ENCODE results near the gene BNIP5.

The BNIP5 gene

DNA sequence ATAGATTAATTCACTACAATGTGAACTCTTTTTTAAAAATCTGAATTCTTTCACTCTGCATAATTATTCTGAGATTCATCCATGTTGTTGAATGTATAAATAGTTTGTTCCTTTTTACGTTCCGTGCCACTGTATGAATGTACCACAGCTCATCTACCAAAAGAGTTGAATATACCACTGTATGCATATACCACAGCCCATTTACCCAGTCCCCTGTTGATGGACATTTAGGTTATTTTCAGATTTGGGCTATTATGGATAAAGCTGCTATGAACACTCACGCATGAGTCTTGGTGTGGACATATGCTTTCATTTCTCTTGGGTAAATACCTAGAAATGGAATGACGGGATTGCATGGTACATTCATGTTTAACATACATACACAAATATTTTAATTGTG lies 38.7 kb downstream of the BNIP5 start:
- TF ChIP-seq SNAI2 (CRISPR knock-in tag; IDR thresholded peaks at IDR 0.05), result no peak
- no peak for TF ChIP-seq TCF4 (CRISPR knock-in tag; IDR thresholded peaks at IDR 0.05; ENCODE audit: borderline replicate concordance)
- no peak for TF ChIP-seq POU6F1 (CRISPR knock-in tag; IDR thresholded peaks at IDR 0.05; ENCODE audit: borderline replicate concordance, low read depth)
- no peak for TF ChIP-seq GLIS3 (CRISPR knock-in tag; IDR thresholded peaks at IDR 0.05)
- TF ChIP-seq ZNF565 (CRISPR knock-in tag; conservative IDR thresholded peaks at IDR 0.05; ENCODE audit: low read depth), result no peak
- no peak for TF ChIP-seq PPARA (CRISPR knock-in tag; IDR thresholded peaks at IDR 0.05; ENCODE audit: borderline replicate concordance)
- TF ChIP-seq TOX (CRISPR knock-in tag; IDR thresholded peaks at IDR 0.05; ENCODE audit: borderline replicate concordance), result no peak
- TF ChIP-seq BACH2 (CRISPR knock-in tag; IDR thresholded peaks at IDR 0.05; ENCODE audit: borderline replicate concordance), result no peak
- no peak for TF ChIP-seq ISL1 (CRISPR knock-in tag; IDR thresholded peaks at IDR 0.05)
- TF ChIP-seq PATZ1 (CRISPR knock-in tag; IDR thresholded peaks at IDR 0.05; ENCODE audit: borderline replicate concordance), result no peak
- no peak for TF ChIP-seq ZC3H10 (CRISPR knock-in tag; IDR thresholded peaks at IDR 0.05)
- TF ChIP-seq CSDC2 (CRISPR knock-in tag; IDR thresholded peaks at IDR 0.05), result no peak
- TF ChIP-seq, protein P1, sequence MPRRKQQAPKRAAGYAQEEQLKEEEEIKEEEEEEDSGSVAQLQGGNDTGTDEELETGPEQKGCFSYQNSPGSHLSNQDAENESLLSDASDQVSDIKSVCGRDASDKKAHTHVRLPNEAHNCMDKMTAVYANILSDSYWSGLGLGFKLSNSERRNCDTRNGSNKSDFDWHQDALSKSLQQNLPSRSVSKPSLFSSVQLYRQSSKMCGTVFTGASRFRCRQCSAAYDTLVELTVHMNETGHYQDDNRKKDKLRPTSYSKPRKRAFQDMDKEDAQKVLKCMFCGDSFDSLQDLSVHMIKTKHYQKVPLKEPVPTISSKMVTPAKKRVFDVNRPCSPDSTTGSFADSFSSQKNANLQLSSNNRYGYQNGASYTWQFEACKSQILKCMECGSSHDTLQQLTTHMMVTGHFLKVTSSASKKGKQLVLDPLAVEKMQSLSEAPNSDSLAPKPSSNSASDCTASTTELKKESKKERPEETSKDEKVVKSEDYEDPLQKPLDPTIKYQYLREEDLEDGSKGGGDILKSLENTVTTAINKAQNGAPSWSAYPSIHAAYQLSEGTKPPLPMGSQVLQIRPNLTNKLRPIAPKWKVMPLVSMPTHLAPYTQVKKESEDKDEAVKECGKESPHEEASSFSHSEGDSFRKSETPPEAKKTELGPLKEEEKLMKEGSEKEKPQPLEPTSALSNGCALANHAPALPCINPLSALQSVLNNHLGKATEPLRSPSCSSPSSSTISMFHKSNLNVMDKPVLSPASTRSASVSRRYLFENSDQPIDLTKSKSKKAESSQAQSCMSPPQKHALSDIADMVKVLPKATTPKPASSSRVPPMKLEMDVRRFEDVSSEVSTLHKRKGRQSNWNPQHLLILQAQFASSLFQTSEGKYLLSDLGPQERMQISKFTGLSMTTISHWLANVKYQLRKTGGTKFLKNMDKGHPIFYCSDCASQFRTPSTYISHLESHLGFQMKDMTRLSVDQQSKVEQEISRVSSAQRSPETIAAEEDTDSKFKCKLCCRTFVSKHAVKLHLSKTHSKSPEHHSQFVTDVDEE (CRISPR knock-in tag; IDR thresholded peaks at IDR 0.05), result no peak
- no peak for TF ChIP-seq OSR1 (CRISPR knock-in tag; IDR thresholded peaks at IDR 0.05)
- TF ChIP-seq, protein P2, sequence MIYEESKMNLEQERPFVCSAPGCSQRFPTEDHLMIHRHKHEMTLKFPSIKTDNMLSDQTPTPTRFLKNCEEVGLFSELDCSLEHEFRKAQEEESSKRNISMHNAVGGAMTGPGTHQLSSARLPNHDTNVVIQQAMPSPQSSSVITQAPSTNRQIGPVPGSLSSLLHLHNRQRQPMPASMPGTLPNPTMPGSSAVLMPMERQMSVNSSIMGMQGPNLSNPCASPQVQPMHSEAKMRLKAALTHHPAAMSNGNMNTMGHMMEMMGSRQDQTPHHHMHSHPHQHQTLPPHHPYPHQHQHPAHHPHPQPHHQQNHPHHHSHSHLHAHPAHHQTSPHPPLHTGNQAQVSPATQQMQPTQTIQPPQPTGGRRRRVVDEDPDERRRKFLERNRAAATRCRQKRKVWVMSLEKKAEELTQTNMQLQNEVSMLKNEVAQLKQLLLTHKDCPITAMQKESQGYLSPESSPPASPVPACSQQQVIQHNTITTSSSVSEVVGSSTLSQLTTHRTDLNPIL (CRISPR knock-in tag; IDR thresholded peaks at IDR 0.05; ENCODE audit: low read depth), result no peak
- TF ChIP-seq ZFP3 (CRISPR knock-in tag; IDR thresholded peaks at IDR 0.05), result no peak
- TF ChIP-seq ZNF70 (CRISPR knock-in tag; IDR thresholded peaks at IDR 0.05), result no peak
- TF ChIP-seq ESRRG (CRISPR knock-in tag; IDR thresholded peaks at IDR 0.05), result no peak
- TF ChIP-seq CSRNP3 (CRISPR knock-in tag; IDR thresholded peaks at IDR 0.05), result no peak
- ATAC-seq, result no peak

- no peak for ATAC-seq
- TF ChIP-seq ZNF565 (CRISPR knock-in tag; conservative IDR thresholded peaks at IDR 0.05; ENCODE audit: low read depth), result no peak
- TF ChIP-seq, protein P1 (CRISPR knock-in tag; IDR thresholded peaks at IDR 0.05), result no peak
- no peak for TF ChIP-seq ARNTL (CRISPR knock-in tag; IDR thresholded peaks at IDR 0.05; ENCODE audit: borderline replicate concordance, low read depth)
- TF ChIP-seq ZC3H10 (CRISPR knock-in tag; IDR thresholded peaks at IDR 0.05), result no peak
- no peak for TF ChIP-seq SNAI2 (CRISPR knock-in tag; IDR thresholded peaks at IDR 0.05)
- TF ChIP-seq TCF4 (CRISPR knock-in tag; IDR thresholded peaks at IDR 0.05; ENCODE audit: borderline replicate concordance), result no peak
- TF ChIP-seq, protein P2 (CRISPR knock-in tag; IDR thresholded peaks at IDR 0.05; ENCODE audit: low read depth), result no peak
- TF ChIP-seq PPARA (CRISPR knock-in tag; IDR thresholded peaks at IDR 0.05; ENCODE audit: borderline replicate concordance), result no peak
- TF ChIP-seq CSDC2 (CRISPR knock-in tag; IDR thresholded peaks at IDR 0.05), result no peak
- no peak for TF ChIP-seq GLIS3 (CRISPR knock-in tag; IDR thresholded peaks at IDR 0.05)
- no peak for TF ChIP-seq ZFP30 (CRISPR knock-in tag; IDR thresholded peaks at IDR 0.05)
- TF ChIP-seq CSRNP3 (CRISPR knock-in tag; IDR thresholded peaks at IDR 0.05), result no peak
- no peak for TF ChIP-seq PATZ1 (CRISPR knock-in tag; IDR thresholded peaks at IDR 0.05; ENCODE audit: borderline replicate concordance)
- TF ChIP-seq TOX (CRISPR knock-in tag; IDR thresholded peaks at IDR 0.05; ENCODE audit: borderline replicate concordance), result no peak
- no peak for TF ChIP-seq BACH2 (CRISPR knock-in tag; IDR thresholded peaks at IDR 0.05; ENCODE audit: borderline replicate concordance)
Measured at GRCh38 chr6:36297511-36297910, 39.2 kb downstream of the BNIP5 start.
